ENCODE data around the gene NCOA3.

NCOA3 gene

GRCh38 chr20:47605673-47606413 is 104.2 kb downstream of the NCOA3 start:
- no peak for DNase-seq

GRCh38 chr20:47606414-47606982 is 104.8 kb downstream of the NCOA3 start:
- peak; percentile 4 for DNase-seq

GRCh38 chr20:47606983-47607613 is 105.4 kb downstream of the NCOA3 start:
- DNase-seq = no peak

- no peak for DNase-seq
These were observed 107.3 kb downstream of the NCOA3 start for GRCh38 chr20:47609001-47609400.

- DNase-seq = no peak
These were observed 108.7 kb downstream of the NCOA3 start for GRCh38 chr20:47610247-47610944.

- DNase-seq = no peak
These were observed 109.2 kb downstream of the NCOA3 start for GRCh38 chr20:47610945-47611250.

- no peak for DNase-seq
These were observed 110.1 kb downstream of the NCOA3 start for GRCh38 chr20:47611785-47612184.

GRCh38 chr20:47612670-47613069 is 111.0 kb downstream of the NCOA3 start:
- peak; percentile 2 for DNase-seq

- DNase-seq = no peak
These were observed 113.1 kb downstream of the NCOA3 start for GRCh38 chr20:47614703-47615309.

GRCh38 chr20:47618479-47618878 is 116.8 kb downstream of the NCOA3 start:
- no peak for DNase-seq

- peak; percentile 51 for DNase-seq
These were observed 119.4 kb downstream of the NCOA3 start for GRCh38 chr20:47620808-47621805.

GRCh38 chr20:47622118-47622665 is 120.5 kb downstream of the NCOA3 start:
- no peak for DNase-seq

GRCh38 chr20:47623206-47623605 is 121.5 kb downstream of the NCOA3 start:
- DNase-seq = no peak

- DNase-seq = no peak
These were observed 125.9 kb downstream of the NCOA3 start for GRCh38 chr20:47627540-47627939.

GRCh38 chr20:47629907-47630306 is 128.2 kb downstream of the NCOA3 start:
- no peak for DNase-seq

GRCh38 chr20:47631078-47631477 is 129.4 kb downstream of the NCOA3 start:
- DNase-seq = no peak

- no peak for DNase-seq
These were observed 133.6 kb downstream of the NCOA3 start for GRCh38 chr20:47635256-47635655.

- no peak for DNase-seq
These were observed 137.2 kb downstream of the NCOA3 start for GRCh38 chr20:47638851-47639250.

- no peak for DNase-seq
These were observed 140.4 kb downstream of the NCOA3 start for GRCh38 chr20:47642118-47642517.

GRCh38 chr20:47642624-47643023 is 140.9 kb downstream of the NCOA3 start:
- DNase-seq = no peak

- no peak for DNase-seq
These were observed 143.9 kb downstream of the NCOA3 start for GRCh38 chr20:47645632-47646031.

- DNase-seq = no peak
These were observed 146.3 kb downstream of the NCOA3 start for GRCh38 chr20:47647994-47648393.
